HEK293 (cell line): ENCODE results near the gene CCDC141.

Experiments used
- CTCF ChIA-PET: fragments of 350-600 bp; formaldehyde crosslinking; extraction: SDS; loops from one replicate; lab custom pipeline; 2021; ENCODE audit warnings: antibody characterized with exemption; lab: Yijun Ruan, JAX
- POLR2A ChIA-PET: fragments of 300-600 bp; formaldehyde crosslinking; extraction: SDS; loops from one replicate; lab custom pipeline; 2020; ENCODE audit warnings: antibody characterized with exemption, inconsistent platforms; lab: Yijun Ruan, JAX
- H3K27ac ChIP-seq: fragments of 200-500 bp; sonication (Bioruptor generic); 2 replicates; pipeline ENCODE4 v1.5.1; 2014; ENCODE audit warnings: low read depth, low read length, control low read depth, inconsistent platforms; ENCODE audit errors: extremely low read depth
- H3K36me3 ChIP-seq, 2 experiments: fragments of 200-500 bp in 1 of 2; sonication (Bioruptor generic) in 1 of 2; 1 replicate in 1 of 2; 2 replicates in 1 of 2; pipeline ENCODE4 v1.5.1; 2014 to 2017; ENCODE audit warnings: inconsistent platforms in 2 of 2, low read length in 2 of 2; ENCODE audit not compliant: control insufficient read depth in 2 of 2, insufficient read depth in 1 of 2
- H3K4me1 ChIP-seq: fragments of 200-500 bp; sonication (Bioruptor generic); 2 replicates; pipeline ENCODE4 v1.5.1; 2014; ENCODE audit warnings: mild to moderate bottlenecking, low read length, inconsistent platforms; ENCODE audit not compliant: control insufficient read depth, insufficient read depth
- H3K4me3 ChIP-seq: 2 replicates; pipeline ENCODE4 v1.5.1; 2011; ENCODE audit warnings: low read depth, mild to moderate bottlenecking, control low read depth, low read length, moderate library complexity
- H3K9me3 ChIP-seq: fragments of 200-500 bp; sonication (Bioruptor generic); 2 replicates; pipeline ENCODE4 v1.5.1; 2014; ENCODE audit warnings: low read depth, low read length, inconsistent platforms; ENCODE audit not compliant: control insufficient read depth, insufficient read depth
- AEBP2 ChIP-seq: fragments of 450-650 bp; formaldehyde crosslinking; IDR thresholded peaks from 2 replicates; pipeline ENCODE4 v1.5.1; 2016; ENCODE audit warnings: missing biosample characterization, missing genetic modification characterization, borderline replicate concordance
- ATF2 ChIP-seq: fragments of 450-650 bp; formaldehyde crosslinking; IDR thresholded peaks from 2 replicates; pipeline ENCODE4 v1.5.1; 2016; ENCODE audit warnings: missing biosample characterization, missing genetic modification characterization, low read depth
- BCL6B ChIP-seq: fragments of 450-650 bp; formaldehyde crosslinking; IDR thresholded peaks from 2 replicates; pipeline ENCODE4 v1.5.1; 2017; ENCODE audit warnings: missing biosample characterization, missing genetic modification characterization
- KLF10 ChIP-seq: fragments of 450-650 bp; IDR thresholded peaks from 2 replicates; pipeline ENCODE4 v1.5.1; 2018; ENCODE audit warnings: missing biosample characterization, mild to moderate bottlenecking, missing genetic modification characterization
- OSR2 ChIP-seq: fragments of 450-650 bp; formaldehyde crosslinking; IDR thresholded peaks from 2 replicates; pipeline ENCODE4 v1.5.1; 2016; ENCODE audit warnings: missing biosample characterization, missing genetic modification characterization
- SP2 ChIP-seq: fragments of 450-650 bp; formaldehyde crosslinking; IDR thresholded peaks from 2 replicates; pipeline ENCODE4 v1.5.1; 2016; ENCODE audit warnings: missing biosample characterization, missing genetic modification characterization
- SP7 ChIP-seq: fragments of 450-650 bp; formaldehyde crosslinking; IDR thresholded peaks from 2 replicates; pipeline ENCODE4 v1.5.1; 2016; ENCODE audit warnings: missing biosample characterization, missing genetic modification characterization
- ZNF138 ChIP-seq: fragments of 450-650 bp; formaldehyde crosslinking; IDR thresholded peaks from 2 replicates; pipeline ENCODE4 v1.5.1; 2016; ENCODE audit warnings: missing biosample characterization, missing genetic modification characterization, borderline replicate concordance
- ZNF19 ChIP-seq: fragments of 450-650 bp; formaldehyde crosslinking; IDR thresholded peaks from 2 replicates; pipeline ENCODE4; 2016; ENCODE audit warnings: missing biosample characterization, missing genetic modification characterization, low read depth
- ZNF211 ChIP-seq: fragments of 450-650 bp; formaldehyde crosslinking; IDR thresholded peaks from 2 replicates; pipeline ENCODE4 v1.5.1; 2016; ENCODE audit warnings: low read depth, missing biosample characterization, missing genetic modification characterization
- ZNF341 ChIP-seq: fragments of 450-650 bp; formaldehyde crosslinking; IDR thresholded peaks from 2 replicates; pipeline ENCODE4; 2016; ENCODE audit warnings: low read depth, missing biosample characterization, missing genetic modification characterization
- ZNF433 ChIP-seq: fragments of 450-650 bp; formaldehyde crosslinking; IDR thresholded peaks from 2 replicates; pipeline ENCODE4 v1.5.1; 2016; ENCODE audit warnings: missing biosample characterization, missing genetic modification characterization, low read depth
- ZNF521 ChIP-seq: fragments of 450-650 bp; formaldehyde crosslinking; IDR thresholded peaks from 2 replicates; pipeline ENCODE4 v1.5.1; 2017; ENCODE audit warnings: missing biosample characterization, mild to moderate bottlenecking, missing genetic modification characterization
- ZNF560 ChIP-seq: fragments of 450-650 bp; formaldehyde crosslinking; IDR thresholded peaks from 2 replicates; pipeline ENCODE4 v1.5.1; 2017; ENCODE audit warnings: missing biosample characterization, missing genetic modification characterization, borderline replicate concordance
- ZNF600 ChIP-seq: fragments of 450-650 bp; formaldehyde crosslinking; IDR thresholded peaks from 2 replicates; pipeline ENCODE4 v1.5.1; 2016; ENCODE audit warnings: missing biosample characterization, missing genetic modification characterization
- ZNF623 ChIP-seq: fragments of 450-650 bp; formaldehyde crosslinking; IDR thresholded peaks from 2 replicates; pipeline ENCODE4 v1.5.1; 2016; ENCODE audit warnings: missing biosample characterization, missing genetic modification characterization
- ZNF624 ChIP-seq: fragments of 450-650 bp; formaldehyde crosslinking; IDR thresholded peaks from 2 replicates; pipeline ENCODE4 v1.5.1; 2017; ENCODE audit warnings: missing biosample characterization, missing genetic modification characterization
- ZNF660 ChIP-seq: fragments of 450-650 bp; IDR thresholded peaks from 2 replicates; pipeline ENCODE4 v1.5.1; 2018; ENCODE audit warnings: missing biosample characterization, mild to moderate bottlenecking, missing genetic modification characterization
- ZNF701 ChIP-seq: fragments of 450-650 bp; formaldehyde crosslinking; IDR thresholded peaks from 2 replicates; pipeline ENCODE4 v1.5.1; 2016; ENCODE audit warnings: missing biosample characterization, missing genetic modification characterization
- TF ChIP-seq, protein P1 (sequence below): fragments of 450-650 bp; formaldehyde crosslinking; IDR thresholded peaks from 2 replicates; pipeline ENCODE4 v1.5.1; 2016; ENCODE audit warnings: missing biosample characterization, missing genetic modification characterization, borderline replicate concordance

The CCDC141 gene

GRCh38 chr2:178954049-178954448 lies 95.9 kb downstream of the CCDC141 start:
- no peak overlapping the region for H3K27ac ChIP-seq
- no peaks in the 10 kb centered on the region for H3K4me1 ChIP-seq
- no peaks in the 10 kb centered on the region for H3K36me3 ChIP-seq
- ChIA-PET POLR2A (no interaction called here), CTCF (interaction anchor here (0.8 kb wide), 1 partner anchor 10 kb away, joined by 3 read pairs; no protein-coding TSS in a partner anchor)
- H3K9me3 ChIP-seq: no peaks in the 10 kb centered on the region
- no peak overlapping the region for H3K4me3 ChIP-seq
- no peak for TF ChIP-seq ZNF660
- TF ChIP-seq, protein P1, sequence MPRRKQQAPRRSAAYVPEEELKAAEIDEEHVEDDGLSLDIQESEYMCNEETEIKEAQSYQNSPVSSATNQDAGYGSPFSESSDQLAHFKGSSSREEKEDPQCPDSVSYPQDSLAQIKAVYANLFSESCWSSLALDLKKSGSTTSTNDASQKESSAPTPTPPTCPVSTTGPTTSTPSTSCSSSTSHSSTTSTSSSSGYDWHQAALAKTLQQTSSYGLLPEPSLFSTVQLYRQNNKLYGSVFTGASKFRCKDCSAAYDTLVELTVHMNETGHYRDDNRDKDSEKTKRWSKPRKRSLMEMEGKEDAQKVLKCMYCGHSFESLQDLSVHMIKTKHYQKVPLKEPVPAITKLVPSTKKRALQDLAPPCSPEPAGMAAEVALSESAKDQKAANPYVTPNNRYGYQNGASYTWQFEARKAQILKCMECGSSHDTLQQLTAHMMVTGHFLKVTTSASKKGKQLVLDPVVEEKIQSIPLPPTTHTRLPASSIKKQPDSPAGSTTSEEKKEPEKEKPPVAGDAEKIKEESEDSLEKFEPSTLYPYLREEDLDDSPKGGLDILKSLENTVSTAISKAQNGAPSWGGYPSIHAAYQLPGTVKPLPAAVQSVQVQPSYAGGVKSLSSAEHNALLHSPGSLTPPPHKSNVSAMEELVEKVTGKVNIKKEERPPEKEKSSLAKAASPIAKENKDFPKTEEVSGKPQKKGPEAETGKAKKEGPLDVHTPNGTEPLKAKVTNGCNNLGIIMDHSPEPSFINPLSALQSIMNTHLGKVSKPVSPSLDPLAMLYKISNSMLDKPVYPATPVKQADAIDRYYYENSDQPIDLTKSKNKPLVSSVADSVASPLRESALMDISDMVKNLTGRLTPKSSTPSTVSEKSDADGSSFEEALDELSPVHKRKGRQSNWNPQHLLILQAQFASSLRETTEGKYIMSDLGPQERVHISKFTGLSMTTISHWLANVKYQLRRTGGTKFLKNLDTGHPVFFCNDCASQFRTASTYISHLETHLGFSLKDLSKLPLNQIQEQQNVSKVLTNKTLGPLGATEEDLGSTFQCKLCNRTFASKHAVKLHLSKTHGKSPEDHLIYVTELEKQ (tag by site-specific recombination): no peak
- TF ChIP-seq ATF2: no peak
- no peak for TF ChIP-seq SP2 (tag by site-specific recombination)
- no peak for TF ChIP-seq ZNF560
- TF ChIP-seq ZNF138 (tag by site-specific recombination): no peak
- TF ChIP-seq ZNF433 (tag by site-specific recombination): no peak
- no peak for TF ChIP-seq OSR2

DNA sequence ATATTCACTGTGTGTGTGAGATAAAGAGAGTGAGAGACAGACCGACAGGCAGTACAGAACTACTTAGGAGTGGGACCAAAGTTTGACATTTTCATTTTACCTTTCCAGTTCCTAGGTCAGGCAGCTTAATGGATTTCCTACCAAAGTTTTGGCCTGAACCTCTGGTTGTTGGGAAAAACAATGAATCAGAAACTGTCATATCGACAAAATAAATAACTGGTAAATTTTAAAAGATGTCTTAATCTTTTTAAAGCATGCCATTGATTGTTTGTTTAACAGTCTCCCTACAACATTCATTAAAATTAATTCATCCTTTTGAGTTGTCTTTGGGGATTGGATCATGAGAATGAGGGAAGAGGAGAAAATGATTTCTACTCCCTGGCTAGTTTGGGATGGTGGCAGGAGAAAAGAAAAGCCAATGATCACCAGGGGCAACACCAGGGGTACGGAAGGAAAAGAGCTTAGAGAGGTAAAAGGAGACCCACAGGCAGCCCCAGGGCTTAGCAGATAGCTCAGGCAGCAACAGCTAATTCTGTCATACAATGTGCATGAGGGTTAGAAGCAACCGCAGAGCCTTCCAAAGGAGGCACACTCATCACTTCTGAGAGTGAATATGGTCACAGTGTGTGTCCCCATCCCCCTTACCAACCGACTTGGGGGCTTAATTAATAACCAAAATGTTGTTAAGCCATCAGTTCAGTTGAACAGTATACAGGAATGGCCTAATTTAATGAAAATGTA lies 98.5 kb downstream of the CCDC141 start:
- Histone ChIP-seq H3K4me3 (no peak overlapping the region), H3K36me3 (no peaks in the 10 kb centered on the region), H3K27ac (no peak overlapping the region), H3K4me1 (no peaks in the 10 kb centered on the region), H3K9me3 (no peaks in the 10 kb centered on the region)
- no peak for TF ChIP-seq KLF10 (tag by site-specific recombination)
- TF ChIP-seq ZNF623 (tag by site-specific recombination): no peak
- ChIA-PET CTCF (no interaction called here), POLR2A (no interaction called here)

GRCh38 chr2:178949584-178949983 lies 100.4 kb downstream of the CCDC141 start:
- H3K9me3 ChIP-seq: no peaks in the 10 kb centered on the region
- CTCF ChIA-PET: no interaction called here
- POLR2A ChIA-PET: no interaction called here
- no peaks in the 10 kb centered on the region for H3K4me1 ChIP-seq
- H3K4me3 ChIP-seq: no peak overlapping the region
- H3K27ac ChIP-seq: no peak overlapping the region
- no peaks in the 10 kb centered on the region for H3K36me3 ChIP-seq
- no peak for TF ChIP-seq BCL6B
- TF ChIP-seq ZNF624 (tag by site-specific recombination): no peak
- TF ChIP-seq, protein P1 (tag by site-specific recombination): no peak
- no peak for TF ChIP-seq ZNF701 (tag by site-specific recombination)
- no peak for TF ChIP-seq SP7 (tag by site-specific recombination)
- no peak for TF ChIP-seq ZNF600 (tag by site-specific recombination)
- TF ChIP-seq ZNF341: no peak
- no peak for TF ChIP-seq ZNF521
- TF ChIP-seq AEBP2 (tag by site-specific recombination): no peak
- no peak for TF ChIP-seq ZNF211 (tag by site-specific recombination)
- TF ChIP-seq ZNF19: no peak
